GM19043 (cell line): Measurements from ENCODE around the gene GORASP2.
"Not testable (repeated sequence)": the region's sequence is repeated elsewhere in the genome, so short reads cannot be mapped to it uniquely, and the experiment has no call there.

ENCODE experiments used
- ATAC-seq: cut with Tn5 transposase; IDR thresholded peaks from one replicate; pipeline ENCODE4 v1.9.1; 2021; ENCODE audit warnings: low read depth; ENCODE audit not compliant: unreplicated experiment

Gene GORASP2

GRCh38 chr2:170928824-170929685 is at the start of gene GORASP2:
Gene GORASP2 (plus strand): TSS chr2:170929253. CDS start chr2:170929341, 88 bp downstream.
- ATAC-seq: peak; percentile 91

GRCh38 chr2:170881840-170882239 is 47.2 kb upstream of the GORASP2 start:
- ATAC-seq: no peak

- ATAC-seq: no peak
These were observed 46.3 kb upstream of the GORASP2 start for GRCh38 chr2:170882758-170883157.

GRCh38 chr2:170883683-170884082 is 45.4 kb upstream of the GORASP2 start:
- no peak for ATAC-seq

GRCh38 chr2:170885130-170885791 is 43.8 kb upstream of the GORASP2 start:
- no peak for ATAC-seq

GRCh38 chr2:170886386-170886785 is 42.7 kb upstream of the GORASP2 start:
- no peak for ATAC-seq

GRCh38 chr2:170887496-170887895 is 41.6 kb upstream of the GORASP2 start:
- ATAC-seq: no peak

- no peak for ATAC-seq
These were observed 41.2 kb upstream of the GORASP2 start for GRCh38 chr2:170887896-170888295.

GRCh38 chr2:170891893-170892292 is 37.2 kb upstream of the GORASP2 start:
- ATAC-seq: no peak

- ATAC-seq: no peak
These were observed 36.6 kb upstream of the GORASP2 start for GRCh38 chr2:170892391-170892951.

GRCh38 chr2:170895023-170895757 is 33.9 kb upstream of the GORASP2 start:
- no peak for ATAC-seq

GRCh38 chr2:170896622-170897021 is 32.4 kb upstream of the GORASP2 start:
- no peak for ATAC-seq

- no peak for ATAC-seq
These were observed 31.9 kb upstream of the GORASP2 start for GRCh38 chr2:170897108-170897507.

- no peak for ATAC-seq
These were observed 23.2 kb upstream of the GORASP2 start for GRCh38 chr2:170905864-170906263.

GRCh38 chr2:170911314-170911889 is 17.7 kb upstream of the GORASP2 start:
- no peak for ATAC-seq

GRCh38 chr2:170914994-170915666 is 13.9 kb upstream of the GORASP2 start:
- ATAC-seq: not testable (repeated sequence)

GRCh38 chr2:170917219-170917913 is 11.7 kb upstream of the GORASP2 start:
- ATAC-seq: no peak

GRCh38 chr2:170917957-170918356 is 11.1 kb upstream of the GORASP2 start:
- no peak for ATAC-seq

- not testable (repeated sequence) for ATAC-seq
These were observed 7.2 kb upstream of the GORASP2 start for GRCh38 chr2:170921873-170922272.
